Nephron progenitor cell (in vitro differentiated cells): ENCODE measurements around the gene RAP1GAP2.

Source experiments
- DNase-seq: peaks from one replicate; pipeline ENCODE4 v3.0.0; 2021
- H3K27ac Mint-ChIP-seq: 2 replicates; pipeline ENCODE4 v1.8.0; 2021; ENCODE audit warnings: mild to moderate bottlenecking, moderate library complexity, mixed read lengths
- H3K27me3 Mint-ChIP-seq: 2 replicates; pipeline ENCODE4 v1.8.0; 2021; ENCODE audit warnings: mild to moderate bottlenecking, low read depth, mixed read lengths; ENCODE audit not compliant: poor library complexity
- H3K36me3 Mint-ChIP-seq: 2 replicates; pipeline ENCODE4 v1.8.0; 2021; ENCODE audit warnings: low read depth, mixed read lengths
- H3K4me1 Mint-ChIP-seq: 2 replicates; pipeline ENCODE4 v1.8.0; 2021; ENCODE audit warnings: mixed read lengths
- H3K4me3 Mint-ChIP-seq: 2 replicates; pipeline ENCODE4 v1.8.0; 2021; ENCODE audit warnings: mild to moderate bottlenecking, moderate library complexity, mixed read lengths
- H3K9me3 Mint-ChIP-seq: 2 replicates; pipeline ENCODE4 v1.8.0; 2021; ENCODE audit warnings: mild to moderate bottlenecking, moderate library complexity, mixed read lengths
- TF ChIP-seq, protein P1 (sequence below): fragments of 200-600 bp; sonication (generic); IDR thresholded peaks from 2 replicates; pipeline ENCODE4 v1.5.0; 2021; ENCODE audit warnings: antibody characterized with exemption

The RAP1GAP2 gene

GRCh38 chr17:2954898-2955445 lies 158.7 kb downstream of the RAP1GAP2 start:
- H3K36me3 Mint-ChIP-seq, result no peaks in the 10 kb centered on the region
- TF ChIP-seq, protein P1, sequence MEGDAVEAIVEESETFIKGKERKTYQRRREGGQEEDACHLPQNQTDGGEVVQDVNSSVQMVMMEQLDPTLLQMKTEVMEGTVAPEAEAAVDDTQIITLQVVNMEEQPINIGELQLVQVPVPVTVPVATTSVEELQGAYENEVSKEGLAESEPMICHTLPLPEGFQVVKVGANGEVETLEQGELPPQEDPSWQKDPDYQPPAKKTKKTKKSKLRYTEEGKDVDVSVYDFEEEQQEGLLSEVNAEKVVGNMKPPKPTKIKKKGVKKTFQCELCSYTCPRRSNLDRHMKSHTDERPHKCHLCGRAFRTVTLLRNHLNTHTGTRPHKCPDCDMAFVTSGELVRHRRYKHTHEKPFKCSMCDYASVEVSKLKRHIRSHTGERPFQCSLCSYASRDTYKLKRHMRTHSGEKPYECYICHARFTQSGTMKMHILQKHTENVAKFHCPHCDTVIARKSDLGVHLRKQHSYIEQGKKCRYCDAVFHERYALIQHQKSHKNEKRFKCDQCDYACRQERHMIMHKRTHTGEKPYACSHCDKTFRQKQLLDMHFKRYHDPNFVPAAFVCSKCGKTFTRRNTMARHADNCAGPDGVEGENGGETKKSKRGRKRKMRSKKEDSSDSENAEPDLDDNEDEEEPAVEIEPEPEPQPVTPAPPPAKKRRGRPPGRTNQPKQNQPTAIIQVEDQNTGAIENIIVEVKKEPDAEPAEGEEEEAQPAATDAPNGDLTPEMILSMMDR, result no peak
- H3K27me3 Mint-ChIP-seq, result peaks cover 15% of the 10 kb centered on the region
- H3K9me3 Mint-ChIP-seq, result no peaks in the 10 kb centered on the region
- peaks cover 8% of the 10 kb centered on the region for H3K4me1 Mint-ChIP-seq
- H3K4me3 Mint-ChIP-seq, result no peak overlapping the region
- H3K27ac Mint-ChIP-seq, result no peak overlapping the region
- no peak for DNase-seq

GRCh38 chr17:2955931-2956582 lies 159.8 kb downstream of the RAP1GAP2 start:
- peaks cover 17% of the 10 kb centered on the region for H3K27me3 Mint-ChIP-seq
- no peak overlapping the region for H3K27ac Mint-ChIP-seq
- H3K36me3 Mint-ChIP-seq, result no peaks in the 10 kb centered on the region
- DNase-seq, result no peak
- no peak overlapping the region for H3K4me3 Mint-ChIP-seq
- peaks cover 16% of the 10 kb centered on the region for H3K4me1 Mint-ChIP-seq
- TF ChIP-seq, protein P1, result no peak
- H3K9me3 Mint-ChIP-seq, result no peaks in the 10 kb centered on the region

GRCh38 chr17:2957631-2958286 lies 161.5 kb downstream of the RAP1GAP2 start:
- Mint-ChIP-seq H3K4me1 (peaks cover 9% of the 10 kb centered on the region), H3K27me3 (peaks cover 21% of the 10 kb centered on the region), H3K4me3 (no peak overlapping the region), H3K9me3 (no peaks in the 10 kb centered on the region), H3K27ac (no peak overlapping the region), H3K36me3 (no peaks in the 10 kb centered on the region)
- no peak for DNase-seq
- TF ChIP-seq, protein P1, result no peak

DNA sequence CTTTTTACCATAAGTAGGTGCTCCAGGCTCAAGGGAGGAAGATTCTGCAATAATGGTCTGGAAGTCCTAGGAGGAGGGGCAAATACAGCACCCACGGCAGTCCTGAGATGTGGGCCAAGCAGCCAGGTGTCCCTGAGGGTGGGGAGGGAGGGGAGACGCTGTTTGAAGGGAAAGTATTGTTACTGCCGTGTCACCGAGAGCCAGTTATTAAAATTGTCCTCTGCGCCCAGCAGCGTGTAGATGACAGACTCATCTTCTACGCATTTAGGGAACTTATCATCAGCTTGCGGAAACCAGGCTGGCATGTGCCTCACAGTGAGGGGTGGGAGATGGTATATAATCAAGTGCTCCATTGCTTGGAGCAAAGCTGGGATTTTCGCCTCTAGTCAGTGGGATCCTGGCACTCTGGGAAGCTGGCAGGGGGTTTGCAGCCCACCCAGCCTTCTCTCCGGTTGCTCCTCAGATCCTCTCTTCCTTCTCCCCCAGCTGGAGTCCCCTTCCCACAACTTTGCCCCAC lies 162.5 kb downstream of the RAP1GAP2 start:
- no peak overlapping the region for H3K27ac Mint-ChIP-seq
- no peak for DNase-seq
- H3K27me3 Mint-ChIP-seq, result peaks cover 24% of the 10 kb centered on the region
- H3K9me3 Mint-ChIP-seq, result no peaks in the 10 kb centered on the region
- H3K36me3 Mint-ChIP-seq, result no peaks in the 10 kb centered on the region
- H3K4me3 Mint-ChIP-seq, result no peak overlapping the region
- TF ChIP-seq, protein P1, result no peak
- peaks cover 19% of the 10 kb centered on the region for H3K4me1 Mint-ChIP-seq

DNA sequence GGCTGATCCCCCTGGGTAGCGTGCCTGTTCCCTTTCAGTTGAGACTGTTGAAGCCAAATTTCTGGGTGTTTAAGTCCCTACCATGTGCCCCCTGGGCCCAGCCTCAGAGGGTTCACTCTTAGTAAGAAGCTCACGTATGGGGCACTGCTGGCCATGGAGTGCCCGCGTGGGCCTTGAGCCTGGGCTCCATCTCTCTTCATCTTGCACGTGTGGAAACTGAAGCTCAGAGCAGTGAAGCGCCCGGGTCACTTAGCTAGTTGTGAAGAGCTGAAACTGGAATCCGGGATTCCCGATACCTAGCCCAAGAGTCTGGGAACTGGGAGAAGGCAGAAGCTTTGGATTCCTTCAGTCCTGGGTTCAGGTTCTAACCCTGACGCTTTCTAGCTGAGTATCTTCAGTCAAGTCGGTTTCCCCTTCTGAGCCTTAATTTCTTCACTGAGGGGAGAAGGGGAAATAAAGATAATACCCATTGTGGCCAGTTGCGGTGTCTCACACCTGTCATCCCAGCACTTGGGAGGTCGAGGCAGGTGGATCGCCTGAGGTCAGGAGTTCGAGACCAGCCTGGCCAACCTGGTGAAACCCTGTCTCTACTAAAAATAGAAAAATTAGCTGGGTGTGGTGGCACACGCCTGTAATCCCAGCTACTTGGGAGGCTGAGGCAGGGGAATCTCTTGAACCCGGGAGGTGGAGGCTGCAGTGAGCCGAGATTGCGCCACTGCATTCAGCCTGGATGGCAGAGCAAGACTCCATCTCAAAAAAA lies 163.3 kb downstream of the RAP1GAP2 start:
- Mint-ChIP-seq H3K27me3 (peaks cover 24% of the 10 kb centered on the region), H3K9me3 (no peaks in the 10 kb centered on the region), H3K27ac (no peak overlapping the region), H3K4me3 (no peak overlapping the region), H3K4me1 (peaks cover 24% of the 10 kb centered on the region), H3K36me3 (no peaks in the 10 kb centered on the region)
- TF ChIP-seq, protein P1, result no peak
- DNase-seq, result no peak
